Activated CD8-positive, alpha-beta T cell treated with anti-CD3 and anti-CD28 coated beads for 36 hours (primary cell): ENCODE data around the gene SLC39A11. TPM values are rescaled to one million over a fixed set of nuclear protein-coding genes. Genes with fewer than 3 reads are reported as not detected.

ENCODE experiments used
- ATAC-seq: fragments of 200-7000 bp; cut with Tn5 transposase; one replicate; pipeline ENCODE4 v1.10.0; 2021; ENCODE audit warnings: mild to moderate bottlenecking, moderate library complexity
- CTCF ChIA-PET: fragments of 350-600 bp; sonication (Branson Sonifier 250); formaldehyde crosslinking; loops from one replicate; lab custom pipeline; 2021; ENCODE audit warnings: antibody characterized with exemption; lab: Charles Lee
- POLR2A ChIA-PET: fragments of 350-600 bp; sonication (Branson Sonifier 250); formaldehyde crosslinking; loops from one replicate; lab custom pipeline; 2021; ENCODE audit warnings: antibody characterized with exemption; lab: Charles Lee
- DNase-seq: peaks from one replicate; pipeline ENCODE4 v3.0.0-alpha.2; 2020
- H3K27ac Mint-ChIP-seq: one replicate; pipeline ENCODE4 v1.8.0; 2021; ENCODE audit warnings: mild to moderate bottlenecking, mixed read lengths
- H3K27me3 Mint-ChIP-seq: one replicate; pipeline ENCODE4 v1.8.0; 2021; ENCODE audit warnings: mixed read lengths
- H3K36me3 Mint-ChIP-seq: one replicate; pipeline ENCODE4 v1.8.0; 2021; ENCODE audit warnings: low read depth, mixed read lengths
- H3K4me1 Mint-ChIP-seq: one replicate; pipeline ENCODE4 v1.8.0; 2021; ENCODE audit warnings: low read depth, mixed read lengths
- H3K4me3 Mint-ChIP-seq: one replicate; pipeline ENCODE4 v1.8.0; 2021; ENCODE audit warnings: mild to moderate bottlenecking, moderate library complexity, mixed read lengths
- H3K9me3 Mint-ChIP-seq: one replicate; pipeline ENCODE4 v1.8.0; 2021; ENCODE audit warnings: mixed read lengths
- CTCF ChIP-seq: fragments of 200-600 bp; IDR thresholded peaks from one replicate; pipeline ENCODE4 v1.8.0; 2022; ENCODE audit warnings: antibody characterized with exemption, mild to moderate bottlenecking
- intact Hi-C: fragments of 100-400 bp; cut with micrococcal nuclease; formaldehyde crosslinking; loops from one replicate; pipeline ENCODE4 v1.10.0; 2022
- total RNA-seq, 2 experiments: library from RNA; stranded (reverse); gene quantifications; one replicate each; pipeline ENCODE4 v1.2.3, GENCODE V29; 2021

Gene SLC39A11
- total RNA-seq, 2 experiments from 2014 or later: 14.4 to 14.9 TPM

GRCh38 chr17:72865954-72866353 lies 226.5 kb downstream of the SLC39A11 start:
- intact Hi-C loops: no loop called here
- POLR2A ChIA-PET: no interaction called here
- no peak overlapping the region for H3K27ac Mint-ChIP-seq

GRCh38 chr17:72863526-72864211 lies 228.8 kb downstream of the SLC39A11 start:
- intact Hi-C loops: no loop called here
- DNase-seq: peak; percentile 9
- Mint-ChIP-seq H3K4me3 (no peak overlapping the region), H3K27me3 (no peaks in the 10 kb centered on the region), H3K27ac (no peak overlapping the region), H3K4me1 (peaks cover 28% of the 10 kb centered on the region), H3K9me3 (no peaks in the 10 kb centered on the region), H3K36me3 (peaks cover 3% of the 10 kb centered on the region)
- ChIA-PET CTCF (no interaction called here), POLR2A (no interaction called here)
- peak; percentile 91 for ATAC-seq
- no peak for TF ChIP-seq CTCF

More at GRCh38 chr17:72865954-72866353, 226.5 kb downstream of the SLC39A11 start:
- Mint-ChIP-seq H3K9me3 (no peaks in the 10 kb centered on the region), H3K4me1 (peaks cover 28% of the 10 kb centered on the region), H3K36me3 (no peaks in the 10 kb centered on the region), H3K27me3 (no peaks in the 10 kb centered on the region), H3K4me3 (no peak overlapping the region)
- CTCF ChIA-PET: interaction anchor here (1.3 kb wide), 1 partner anchor 380 kb away, joined by 3 read pairs; no protein-coding TSS in a partner anchor
- TF ChIP-seq CTCF: no peak
- ATAC-seq (no peak), DNase-seq (no peak)

- Mint-ChIP-seq H3K27ac (no peak overlapping the region), H3K9me3 (no peaks in the 10 kb centered on the region), H3K27me3 (no peaks in the 10 kb centered on the region), H3K4me3 (no peak overlapping the region), H3K36me3 (peaks cover 3% of the 10 kb centered on the region), H3K4me1 (peaks cover 22% of the 10 kb centered on the region)
- DNase-seq (no peak), ATAC-seq (no peak)
- ChIA-PET POLR2A (no interaction called here), CTCF (no interaction called here)
- intact Hi-C loops: no loop called here
- no peak for TF ChIP-seq CTCF
These were observed 230.1 kb downstream of the SLC39A11 start for GRCh38 chr17:72862276-72862999.

- no peak overlapping the region for H3K27ac Mint-ChIP-seq
- no peak for TF ChIP-seq CTCF
- POLR2A ChIA-PET: no interaction called here
- H3K36me3 Mint-ChIP-seq: peaks cover 3% of the 10 kb centered on the region
- H3K4me3 Mint-ChIP-seq: no peak overlapping the region
- CTCF ChIA-PET: no interaction called here
- H3K27me3 Mint-ChIP-seq: no peaks in the 10 kb centered on the region
- peaks cover 19% of the 10 kb centered on the region for H3K4me1 Mint-ChIP-seq
- intact Hi-C loops: no loop called here
- no peak for DNase-seq
- no peak for ATAC-seq
- H3K9me3 Mint-ChIP-seq: no peaks in the 10 kb centered on the region
These were observed 230.7 kb downstream of the SLC39A11 start for GRCh38 chr17:72861811-72862210.

GRCh38 chr17:72860778-72861177 lies 231.7 kb downstream of the SLC39A11 start:
- Mint-ChIP-seq H3K4me3 (no peak overlapping the region), H3K9me3 (no peaks in the 10 kb centered on the region), H3K36me3 (peaks cover 3% of the 10 kb centered on the region), H3K27ac (no peak overlapping the region), H3K27me3 (no peaks in the 10 kb centered on the region), H3K4me1 (peaks cover 14% of the 10 kb centered on the region)
- TF ChIP-seq CTCF: no peak
- DNase-seq (no peak), ATAC-seq (no peak)
- POLR2A ChIA-PET: no interaction called here
- CTCF ChIA-PET: no interaction called here
- intact Hi-C loops: no loop called here
